Keratinocyte (primary cell): ENCODE data around the gene STPG2. TPM values are rescaled to one million over a fixed set of nuclear protein-coding genes. Genes with fewer than 3 reads are reported as not detected.

Experiments
- DNase-seq: peaks from one replicate; pipeline ENCODE4 v3.0.0-alpha.2; 2011; ENCODE audit warnings: low read depth, missing footprints, low spot score
- FAIRE-seq: peaks from 2 replicates; lab custom pipeline; 2011; peaks lifted over from hg19 to GRCh38; lab: Jason Lieb, UNC
- H2AFZ ChIP-seq: 2 replicates; pipeline ENCODE4 v1.6.0; 2012; ENCODE audit warnings: low read length, control low read depth, inconsistent platforms; ENCODE audit not compliant: control insufficient read depth
- H3K27ac ChIP-seq: 2 replicates; pipeline ENCODE4 v1.5.1; 2011; ENCODE audit warnings: low read length; ENCODE audit not compliant: control insufficient read depth, insufficient read depth
- H3K27me3 ChIP-seq: 3 replicates; pipeline ENCODE4 v1.6.0; 2011; ENCODE audit warnings: low read length; ENCODE audit not compliant: control insufficient read depth, insufficient read depth; ENCODE audit errors: extremely low read depth
- H3K36me3 ChIP-seq, 2 experiments: 2 replicates in 1 of 2; 3 replicates in 1 of 2; pipeline ENCODE4 v1.5.1; 2011; ENCODE audit warnings: low read length in 2 of 2, mild to moderate bottlenecking in 1 of 2; ENCODE audit not compliant: control insufficient read depth in 2 of 2, insufficient read depth in 2 of 2; ENCODE audit errors: extremely low read depth in 1 of 2
- H3K4me1 ChIP-seq: 3 replicates; pipeline ENCODE4 v1.5.1; 2011; ENCODE audit warnings: low read length; ENCODE audit not compliant: control insufficient read depth, insufficient read depth; ENCODE audit errors: extremely low read depth
- H3K4me2 ChIP-seq: 3 replicates; pipeline ENCODE4 v1.6.0; 2011; ENCODE audit warnings: low read depth, low read length; ENCODE audit not compliant: control insufficient read depth, insufficient read depth; ENCODE audit errors: extremely low read depth
- H3K4me3 ChIP-seq, 3 experiments: fragments of 200-600 bp in 1 of 3; sonication (generic) in 1 of 3; 2 replicates in 2 of 3; 3 replicates in 1 of 3; pipeline ENCODE4 v1.5.1; 2011 to 2016; ENCODE audit warnings: low read length in 3 of 3, mild to moderate bottlenecking in 3 of 3, control low read depth in 2 of 3, inconsistent platforms in 1 of 3, low read depth in 1 of 3, mixed read lengths in 1 of 3, mixed run types in 1 of 3, moderate library complexity in 1 of 3; ENCODE audit not compliant: control insufficient read depth in 2 of 3, insufficient read depth in 2 of 3; ENCODE audit errors: extremely low read depth in 1 of 3
- H3K79me2 ChIP-seq: 2 replicates; pipeline ENCODE4 v1.6.0; 2012; ENCODE audit warnings: low read length; ENCODE audit not compliant: control insufficient read depth, insufficient read depth
- H3K9ac ChIP-seq: 3 replicates; pipeline ENCODE4 v1.6.0; 2011; ENCODE audit warnings: low read length; ENCODE audit not compliant: control insufficient read depth, insufficient read depth; ENCODE audit errors: extremely low read depth
- H3K9me1 ChIP-seq: 3 replicates; pipeline ENCODE4 v1.6.0; 2011; ENCODE audit warnings: low read length; ENCODE audit not compliant: control insufficient read depth, insufficient read depth; ENCODE audit errors: extremely low read depth
- H3K9me3 ChIP-seq: 2 replicates; pipeline ENCODE4 v1.5.1; 2012; ENCODE audit warnings: low read depth, low read length; ENCODE audit not compliant: control insufficient read depth
- H4K20me1 ChIP-seq: 3 replicates; pipeline ENCODE4 v1.6.0; 2011; ENCODE audit warnings: low read length; ENCODE audit not compliant: control insufficient read depth, insufficient read depth; ENCODE audit errors: extremely low read depth
- EZH2 ChIP-seq: IDR thresholded peaks from one replicate; pipeline ENCODE4 v1.6.1; 2012; ENCODE audit warnings: inconsistent platforms, mild to moderate bottlenecking, low read length, moderate library complexity
- dilution Hi-C: fragments of 300-500 bp; cut with MboI; formaldehyde crosslinking; loops from one replicate; pipeline ENCODE4 v1.7.0; 2020; ENCODE audit warnings: low sequenced_read_pairs; ENCODE audit not compliant: extremely low pct_ligation_motif_present
- polyA plus RNA-seq, 5 experiments: library from polyadenylated mRNA; depleted of rRNA in 3 of 5; stranded (reverse) in 3 of 5; stranded (forward) in 1 of 5; unstranded in 1 of 5; fragments of >200 nt; gene quantifications; 1 replicate in 1 of 5; 2 replicates in 3 of 5; 3 replicates in 1 of 5; pipeline versions ENCODE4 v1.2.1 to v1.2.3, GENCODE V29; 2011 to 2012; ENCODE audit warnings: missing spikeins in 2 of 5, low read depth in 1 of 5, low replicate concordance in 1 of 5
- TF ChIP-seq, protein P1 (sequence below), 3 experiments: IDR thresholded peaks in 1 of 3; conservative IDR thresholded peaks in 1 of 3; optimal IDR thresholded peaks in 1 of 3; 2 replicates in 2 of 3; 3 replicates in 1 of 3; pipeline versions ENCODE3 to v1.5.1; 2011; ENCODE audit warnings: low read length in 3 of 3, mild to moderate bottlenecking in 3 of 3, moderate library complexity in 2 of 3, control low read depth in 1 of 3, inconsistent platforms in 1 of 3; ENCODE audit not compliant: insufficient read depth in 2 of 3; ENCODE audit errors: extremely low read depth in 1 of 3

STPG2 gene
- polyA plus RNA-seq, 1 donor (not counting 4 experiments of a cell fraction or from before 2014, with no cell fraction given): 0.07 TPM

DNA sequence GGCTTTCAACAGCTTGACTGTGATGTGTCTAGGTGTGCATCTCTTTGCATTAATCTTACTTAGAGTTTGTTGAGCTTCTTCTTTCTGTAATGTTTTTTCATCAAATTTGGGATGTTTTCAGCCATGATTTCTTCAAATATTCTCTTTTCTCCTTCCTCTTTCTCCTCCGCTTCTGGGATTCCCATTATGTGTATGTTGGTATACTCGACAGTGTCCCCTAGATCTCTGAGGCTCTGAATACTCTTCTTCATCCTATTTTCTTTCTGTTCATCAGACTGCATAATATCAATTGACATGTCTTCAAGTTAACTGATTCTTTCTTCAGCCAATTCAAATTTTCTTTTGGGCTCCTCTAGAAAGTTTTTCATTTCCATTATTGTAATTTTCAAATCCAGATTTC, 25.9 kb downstream of the STPG2 start:
- no peaks in the 10 kb centered on the region for H3K79me2 ChIP-seq
- H3K9ac ChIP-seq: no peak overlapping the region
- FAIRE-seq: no peak
- H3K9me3 ChIP-seq: no peaks in the 10 kb centered on the region
- TF ChIP-seq, protein P1, sequence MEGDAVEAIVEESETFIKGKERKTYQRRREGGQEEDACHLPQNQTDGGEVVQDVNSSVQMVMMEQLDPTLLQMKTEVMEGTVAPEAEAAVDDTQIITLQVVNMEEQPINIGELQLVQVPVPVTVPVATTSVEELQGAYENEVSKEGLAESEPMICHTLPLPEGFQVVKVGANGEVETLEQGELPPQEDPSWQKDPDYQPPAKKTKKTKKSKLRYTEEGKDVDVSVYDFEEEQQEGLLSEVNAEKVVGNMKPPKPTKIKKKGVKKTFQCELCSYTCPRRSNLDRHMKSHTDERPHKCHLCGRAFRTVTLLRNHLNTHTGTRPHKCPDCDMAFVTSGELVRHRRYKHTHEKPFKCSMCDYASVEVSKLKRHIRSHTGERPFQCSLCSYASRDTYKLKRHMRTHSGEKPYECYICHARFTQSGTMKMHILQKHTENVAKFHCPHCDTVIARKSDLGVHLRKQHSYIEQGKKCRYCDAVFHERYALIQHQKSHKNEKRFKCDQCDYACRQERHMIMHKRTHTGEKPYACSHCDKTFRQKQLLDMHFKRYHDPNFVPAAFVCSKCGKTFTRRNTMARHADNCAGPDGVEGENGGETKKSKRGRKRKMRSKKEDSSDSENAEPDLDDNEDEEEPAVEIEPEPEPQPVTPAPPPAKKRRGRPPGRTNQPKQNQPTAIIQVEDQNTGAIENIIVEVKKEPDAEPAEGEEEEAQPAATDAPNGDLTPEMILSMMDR (optimal IDR thresholded peaks at IDR 0.05 in 1 of 3, IDR thresholded peaks at IDR 0.05 in 1 of 3, conservative IDR thresholded peaks at IDR 0.05 in 1 of 3; ENCODE audit: extremely low read depth in 1 of 3, insufficient read depth in 2 of 3, low read length in 3 of 3): no peak
- TF ChIP-seq EZH2: no peak
- no peak overlapping the region for H3K4me2 ChIP-seq
- H3K9me1 ChIP-seq: no peaks in the 10 kb centered on the region
- no peaks in the 10 kb centered on the region for H4K20me1 ChIP-seq
- no peak for DNase-seq
- H3K4me3 ChIP-seq: no peak overlapping the region
- H3K4me1 ChIP-seq: peaks cover 2% of the 10 kb centered on the region
- no peak overlapping the region for H3K27ac ChIP-seq
- H2AFZ ChIP-seq: no peak overlapping the region
- no peaks in the 10 kb centered on the region for H3K27me3 ChIP-seq
- dilution Hi-C loops: no loop called here
- H3K36me3 ChIP-seq: no peaks in the 10 kb centered on the region

DNA sequence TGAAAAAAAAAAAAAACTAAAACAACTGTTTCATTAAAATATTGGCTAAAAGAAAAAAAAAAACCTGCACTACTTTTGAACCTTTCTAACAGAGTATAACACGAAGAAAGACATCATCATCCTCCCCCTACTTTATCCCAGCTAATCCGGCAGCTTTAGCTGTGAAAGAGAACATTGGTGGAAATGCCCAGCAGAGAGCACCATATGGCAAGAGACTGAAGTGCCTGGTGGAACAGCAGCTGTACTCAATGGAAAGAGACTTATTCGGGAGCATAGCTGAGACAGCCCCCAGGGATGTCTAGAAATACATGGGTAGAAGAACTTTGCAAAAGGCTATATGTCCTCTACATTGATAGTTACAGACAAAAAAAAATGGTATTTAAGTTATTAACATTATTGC, 30.3 kb downstream of the STPG2 start:
- Histone ChIP-seq H3K9me3 (no peaks in the 10 kb centered on the region), H3K27ac (no peak overlapping the region), H4K20me1 (no peaks in the 10 kb centered on the region), H3K4me1 (peaks cover 2% of the 10 kb centered on the region), H3K4me2 (no peak overlapping the region), H3K9ac (no peak overlapping the region), H2AFZ (no peak overlapping the region), H3K4me3 (no peak overlapping the region), H3K9me1 (no peaks in the 10 kb centered on the region), H3K36me3 (no peaks in the 10 kb centered on the region), H3K27me3 (no peaks in the 10 kb centered on the region), H3K79me2 (no peaks in the 10 kb centered on the region)
- TF ChIP-seq, protein P1 (optimal IDR thresholded peaks at IDR 0.05 in 1 of 3, IDR thresholded peaks at IDR 0.05 in 1 of 3, conservative IDR thresholded peaks at IDR 0.05 in 1 of 3; ENCODE audit: extremely low read depth in 1 of 3, insufficient read depth in 2 of 3, low read length in 3 of 3): peak; percentile 21 to 61 (median 31)
- no peak for TF ChIP-seq EZH2
- dilution Hi-C loops: no loop called here
- DNase-seq (no peak), FAIRE-seq (peak; percentile 34)
